Measurements from ENCODE around the gene TMEM163.

TMEM163 gene

GRCh38 chr2:134493797-134494196 lies 225.0 kb downstream of the TMEM163 start:
- H3K27ac Mint-ChIP-seq = no peak overlapping the region
- H3K4me3 Mint-ChIP-seq = no peak overlapping the region
- no peak for DNase-seq
- no peaks in the 10 kb centered on the region for H3K9me3 Mint-ChIP-seq
- H3K4me1 Mint-ChIP-seq = no peaks in the 10 kb centered on the region
- no peaks in the 10 kb centered on the region for H3K36me3 Mint-ChIP-seq (ENCODE audit: low read depth)
- peaks cover 3% of the 10 kb centered on the region for H3K27me3 Mint-ChIP-seq (ENCODE audit: low read depth, poor library complexity)
- TF ChIP-seq, protein P1, sequence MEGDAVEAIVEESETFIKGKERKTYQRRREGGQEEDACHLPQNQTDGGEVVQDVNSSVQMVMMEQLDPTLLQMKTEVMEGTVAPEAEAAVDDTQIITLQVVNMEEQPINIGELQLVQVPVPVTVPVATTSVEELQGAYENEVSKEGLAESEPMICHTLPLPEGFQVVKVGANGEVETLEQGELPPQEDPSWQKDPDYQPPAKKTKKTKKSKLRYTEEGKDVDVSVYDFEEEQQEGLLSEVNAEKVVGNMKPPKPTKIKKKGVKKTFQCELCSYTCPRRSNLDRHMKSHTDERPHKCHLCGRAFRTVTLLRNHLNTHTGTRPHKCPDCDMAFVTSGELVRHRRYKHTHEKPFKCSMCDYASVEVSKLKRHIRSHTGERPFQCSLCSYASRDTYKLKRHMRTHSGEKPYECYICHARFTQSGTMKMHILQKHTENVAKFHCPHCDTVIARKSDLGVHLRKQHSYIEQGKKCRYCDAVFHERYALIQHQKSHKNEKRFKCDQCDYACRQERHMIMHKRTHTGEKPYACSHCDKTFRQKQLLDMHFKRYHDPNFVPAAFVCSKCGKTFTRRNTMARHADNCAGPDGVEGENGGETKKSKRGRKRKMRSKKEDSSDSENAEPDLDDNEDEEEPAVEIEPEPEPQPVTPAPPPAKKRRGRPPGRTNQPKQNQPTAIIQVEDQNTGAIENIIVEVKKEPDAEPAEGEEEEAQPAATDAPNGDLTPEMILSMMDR (IDR thresholded peaks at IDR 0.05) = no peak

GRCh38 chr2:134491771-134492441 lies 226.9 kb downstream of the TMEM163 start:
- Mint-ChIP-seq H3K27me3 (ENCODE audit: low read depth, poor library complexity) (peaks cover 3% of the 10 kb centered on the region), H3K4me1 (no peaks in the 10 kb centered on the region), H3K4me3 (no peak overlapping the region), H3K9me3 (no peaks in the 10 kb centered on the region), H3K27ac (no peak overlapping the region), H3K36me3 (ENCODE audit: low read depth) (no peaks in the 10 kb centered on the region)
- TF ChIP-seq, protein P1 (IDR thresholded peaks at IDR 0.05) = no peak
- no peak for DNase-seq

- no peak overlapping the region for H3K4me3 Mint-ChIP-seq
- H3K27me3 Mint-ChIP-seq (ENCODE audit: low read depth, poor library complexity) = peaks cover 3% of the 10 kb centered on the region
- TF ChIP-seq, protein P1 (IDR thresholded peaks at IDR 0.05) = no peak
- no peaks in the 10 kb centered on the region for H3K4me1 Mint-ChIP-seq
- H3K27ac Mint-ChIP-seq = no peak overlapping the region
- no peaks in the 10 kb centered on the region for H3K36me3 Mint-ChIP-seq (ENCODE audit: low read depth)
- no peaks in the 10 kb centered on the region for H3K9me3 Mint-ChIP-seq
- DNase-seq = no peak
These were observed 227.8 kb downstream of the TMEM163 start for GRCh38 chr2:134491022-134491421.

DNA sequence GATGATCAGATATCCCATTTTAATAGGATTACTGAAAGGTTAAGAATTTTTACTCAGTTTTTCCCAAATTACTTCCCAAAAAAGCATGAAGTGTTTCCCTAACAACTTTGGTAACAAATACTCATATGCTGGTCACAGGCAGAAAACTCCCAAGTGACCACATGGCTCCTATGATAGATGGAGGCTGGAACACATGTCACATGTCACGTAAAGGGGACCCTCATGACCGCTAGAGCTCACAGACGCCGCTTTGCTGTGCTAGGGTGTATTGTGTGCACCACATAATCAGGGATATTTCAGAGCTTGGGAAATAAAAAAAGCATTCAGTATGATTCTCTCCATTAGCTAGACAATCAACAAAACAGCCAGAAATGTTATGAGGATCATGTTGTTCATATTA lies 228.2 kb downstream of the TMEM163 start:
- Mint-ChIP-seq H3K36me3 (ENCODE audit: low read depth) (no peaks in the 10 kb centered on the region), H3K27ac (no peak overlapping the region), H3K4me3 (no peak overlapping the region), H3K9me3 (no peaks in the 10 kb centered on the region), H3K27me3 (ENCODE audit: low read depth, poor library complexity) (peaks cover 3% of the 10 kb centered on the region), H3K4me1 (no peaks in the 10 kb centered on the region)
- DNase-seq = no peak
- TF ChIP-seq, protein P1 (IDR thresholded peaks at IDR 0.05) = no peak

DNA sequence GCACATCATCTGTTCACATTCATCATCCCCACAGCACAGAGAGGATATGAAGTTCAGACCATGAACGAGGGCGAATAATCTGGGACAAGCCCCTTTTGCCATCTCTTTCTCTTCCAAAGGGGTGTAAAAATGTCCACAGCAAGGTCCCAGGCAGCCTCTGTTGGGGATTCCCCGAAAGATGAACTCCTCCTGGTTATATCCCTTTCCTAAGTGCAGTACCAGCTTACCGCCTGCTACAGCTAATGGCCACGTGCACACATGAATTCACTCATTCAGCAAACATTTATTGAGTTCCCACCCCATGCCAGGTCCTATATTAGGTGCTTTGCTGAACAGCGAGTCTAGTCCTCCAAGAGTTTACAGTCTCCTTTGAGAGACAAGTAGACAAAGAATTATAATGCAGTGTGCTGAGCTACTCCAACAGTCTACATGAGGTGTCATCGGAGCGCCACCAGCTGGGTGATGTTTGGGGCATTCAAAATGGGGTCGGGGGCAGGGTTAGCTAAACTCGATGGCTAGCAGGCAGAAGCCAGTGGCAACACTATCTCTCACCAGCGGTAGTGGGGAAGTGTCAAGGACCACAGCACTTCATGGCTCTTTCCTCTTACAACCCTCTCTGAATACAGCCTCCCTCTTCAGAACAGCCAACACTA lies 228.9 kb downstream of the TMEM163 start:
- no peaks in the 10 kb centered on the region for H3K36me3 Mint-ChIP-seq (ENCODE audit: low read depth)
- no peak overlapping the region for H3K4me3 Mint-ChIP-seq
- TF ChIP-seq, protein P1 (IDR thresholded peaks at IDR 0.05) = no peak
- H3K9me3 Mint-ChIP-seq = no peaks in the 10 kb centered on the region
- H3K27ac Mint-ChIP-seq = no peak overlapping the region
- H3K4me1 Mint-ChIP-seq = no peaks in the 10 kb centered on the region
- peaks cover 3% of the 10 kb centered on the region for H3K27me3 Mint-ChIP-seq (ENCODE audit: low read depth, poor library complexity)
- no peak for DNase-seq

Data from nephron progenitor cell (in vitro differentiated cells).